ENCODE results near the gene PAPLN.
A peak's percentile ranks its signal among the peaks of the same experiment; 100 is the strongest.
"Not testable (repeated sequence)": the region's sequence is repeated elsewhere in the genome, so short reads cannot be mapped to it uniquely, and the experiment has no call there.

The PAPLN gene

DNA sequence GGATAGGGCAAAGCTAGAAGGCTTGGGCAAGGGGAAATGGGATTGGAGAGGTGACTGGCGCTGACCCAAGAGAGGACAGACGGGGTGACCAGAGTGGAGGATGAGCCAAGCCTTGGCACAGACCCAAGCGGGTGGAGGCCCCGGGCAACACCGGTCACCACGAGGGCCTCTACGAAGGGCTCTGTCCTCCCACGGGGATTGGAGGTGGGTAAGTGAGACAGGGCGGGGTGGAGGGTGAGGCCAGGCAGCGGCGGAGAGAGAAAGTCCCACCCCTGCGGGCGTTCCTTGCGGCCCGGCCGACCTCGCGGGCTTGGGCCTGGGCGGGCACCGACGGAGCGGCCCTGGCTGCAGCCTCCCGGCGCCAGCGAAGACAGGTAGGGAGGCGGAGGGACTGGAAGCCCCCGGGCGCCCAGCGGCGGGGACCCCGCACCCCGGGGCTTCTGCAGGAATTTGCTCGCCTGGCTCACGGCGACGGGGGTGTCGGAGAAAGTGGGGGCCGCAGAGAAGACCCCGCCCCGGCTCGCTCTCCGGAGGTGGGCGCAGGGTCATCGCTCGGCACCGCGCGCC is at the start of gene PAPLN:
Gene PAPLN, plus strand, starts transcription at position 288 of the 567 bp plus-strand sequence. CDS start 2,273 bp downstream, outside the sequence.
- DNase-seq = no peak

DNA sequence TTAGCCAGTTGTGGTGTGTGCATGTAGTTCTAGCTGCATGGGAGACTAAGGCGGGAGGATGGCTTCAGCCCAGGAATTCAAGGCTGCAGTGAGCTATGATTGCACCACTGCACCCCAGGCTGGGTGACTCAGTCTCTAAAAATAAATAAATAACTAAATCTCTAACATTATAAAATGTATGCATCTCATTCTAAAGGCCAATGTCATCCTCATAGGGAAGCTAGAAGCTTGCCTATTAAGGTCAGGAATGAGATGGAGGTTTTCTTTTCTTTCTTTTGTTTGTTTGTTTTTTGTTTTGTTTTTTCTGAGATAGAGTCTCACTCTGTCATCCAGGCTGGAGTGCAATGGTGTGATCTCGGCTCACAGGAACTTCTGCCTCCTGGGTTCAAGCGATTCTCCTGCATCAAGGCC is 48.8 kb upstream of the PAPLN start:
- no peak for DNase-seq

DNA sequence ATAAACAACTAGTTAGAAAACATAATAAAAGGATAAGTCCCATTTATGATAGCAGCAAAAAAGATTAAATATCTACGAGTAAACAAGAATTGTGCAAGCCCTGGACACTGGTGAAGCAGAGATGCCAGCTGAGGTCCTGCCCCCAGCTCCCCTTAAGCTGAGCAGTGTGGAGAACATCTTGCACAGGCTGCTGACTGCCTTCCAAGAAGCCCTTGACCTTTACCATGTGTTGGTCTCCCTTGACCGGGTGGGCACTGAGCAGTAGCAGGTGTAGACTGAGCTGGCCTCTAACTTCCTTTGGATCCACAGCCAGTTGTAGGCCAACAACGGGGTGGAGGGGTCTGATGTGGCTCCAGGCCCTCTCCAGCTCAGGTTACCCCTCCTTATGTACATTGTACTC is 47.7 kb upstream of the PAPLN start:
- DNase-seq = no peak

DNA sequence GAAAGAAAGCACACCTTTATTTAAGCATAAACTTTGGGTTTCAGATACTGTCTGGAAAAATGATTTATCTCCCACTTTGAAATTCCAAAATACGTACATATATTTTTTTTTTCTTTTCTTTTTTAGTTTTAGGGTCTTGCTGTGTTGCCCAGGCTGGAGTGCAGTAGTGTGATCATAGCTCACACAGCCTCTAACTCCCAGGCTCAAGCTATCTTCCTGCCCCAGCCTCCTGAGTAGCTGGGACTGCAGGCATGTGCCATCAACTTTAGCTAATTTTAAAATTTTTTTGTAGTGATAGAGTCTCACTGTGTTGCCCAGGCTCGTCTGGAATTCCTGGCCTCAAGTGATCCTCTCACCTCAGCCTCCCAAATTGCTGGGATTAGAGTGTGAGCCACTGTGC is 45.9 kb upstream of the PAPLN start:
- DNase-seq = no peak

DNA sequence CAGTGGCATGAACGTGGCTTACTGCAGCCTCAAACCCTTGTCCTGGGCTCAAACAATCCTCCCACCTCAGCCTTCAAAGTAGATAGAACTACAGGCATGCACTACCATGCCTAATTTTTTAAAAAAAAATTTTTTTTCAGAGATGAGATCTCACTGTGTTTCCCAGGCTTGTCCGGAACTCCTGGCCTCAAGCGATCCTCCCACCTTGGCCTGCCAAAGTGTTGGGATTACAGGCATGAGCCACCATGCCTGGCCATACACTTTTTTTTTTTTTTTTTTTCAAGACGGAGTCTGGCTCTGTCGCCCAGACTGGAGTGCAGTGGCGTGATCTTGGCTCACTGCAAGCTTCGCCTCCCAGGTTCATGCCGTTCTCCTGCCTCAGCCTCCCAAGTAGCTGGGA is 43.0 kb upstream of the PAPLN start:
- not testable (repeated sequence) for DNase-seq

DNA sequence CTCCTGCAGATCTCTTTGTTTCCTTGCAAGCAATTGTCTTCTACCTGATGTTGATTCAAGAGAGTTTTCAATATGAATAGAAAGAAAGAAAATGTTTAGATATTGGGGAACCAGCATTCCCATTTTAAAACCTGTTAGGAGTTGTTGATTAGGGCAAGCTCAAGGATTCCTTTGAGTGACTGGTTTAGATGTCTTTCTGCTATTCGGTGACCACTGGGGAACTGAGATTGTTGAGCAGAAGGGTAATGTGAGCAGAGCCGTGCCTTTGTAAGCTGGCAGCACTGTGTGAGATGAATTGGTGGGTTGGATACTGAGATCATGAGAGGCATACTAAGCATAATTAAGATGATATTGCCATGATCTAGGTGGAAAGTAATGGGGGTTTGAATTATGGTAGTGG is 39.1 kb upstream of the PAPLN start:
- no peak for DNase-seq

GRCh38 chr14:73203527-73203926 is 33.8 kb upstream of the PAPLN start:
- DNase-seq = no peak

DNA sequence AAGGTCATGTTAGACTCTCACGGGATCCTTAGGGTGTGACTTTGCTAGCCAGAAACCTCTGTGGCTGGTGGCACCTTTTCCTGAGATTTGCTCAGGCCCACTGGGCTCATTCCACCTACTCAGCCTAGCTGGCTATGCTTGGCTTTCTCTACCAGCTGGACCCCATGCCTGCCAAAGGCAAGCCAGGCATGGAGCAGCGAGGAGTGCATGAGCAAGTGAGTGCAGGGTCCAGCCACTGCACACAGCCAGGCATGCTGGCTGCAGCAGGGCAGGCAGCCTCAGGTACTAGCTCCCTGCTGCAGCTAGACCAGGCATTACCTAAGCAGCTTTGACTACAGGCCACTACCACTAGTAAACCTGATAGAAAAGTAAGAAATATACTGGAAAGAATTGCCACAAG is 29.7 kb upstream of the PAPLN start:
- no peak for DNase-seq

GRCh38 chr14:73208390-73208789 is 28.9 kb upstream of the PAPLN start:
- no peak for DNase-seq

DNA sequence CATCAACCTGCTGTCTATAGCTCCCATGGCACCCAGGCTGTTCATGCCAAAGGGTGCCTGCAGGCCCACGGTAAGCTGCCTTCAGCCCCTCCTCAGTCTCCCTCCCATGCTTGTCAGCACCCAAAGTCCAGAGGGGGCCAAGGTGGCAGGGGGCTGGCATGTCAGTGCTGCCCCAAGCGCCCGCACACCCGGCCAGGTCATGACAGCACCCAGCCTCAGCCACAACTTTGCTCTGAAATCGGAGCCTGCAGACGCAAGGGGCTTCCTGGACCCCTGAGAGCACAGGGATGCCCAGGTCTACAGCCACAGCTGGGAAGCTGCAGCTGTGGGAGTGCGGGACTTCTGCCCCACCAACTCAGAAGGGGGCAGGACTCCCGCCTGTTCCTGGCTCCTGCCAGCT is 28.5 kb upstream of the PAPLN start:
- no peak for DNase-seq

DNA sequence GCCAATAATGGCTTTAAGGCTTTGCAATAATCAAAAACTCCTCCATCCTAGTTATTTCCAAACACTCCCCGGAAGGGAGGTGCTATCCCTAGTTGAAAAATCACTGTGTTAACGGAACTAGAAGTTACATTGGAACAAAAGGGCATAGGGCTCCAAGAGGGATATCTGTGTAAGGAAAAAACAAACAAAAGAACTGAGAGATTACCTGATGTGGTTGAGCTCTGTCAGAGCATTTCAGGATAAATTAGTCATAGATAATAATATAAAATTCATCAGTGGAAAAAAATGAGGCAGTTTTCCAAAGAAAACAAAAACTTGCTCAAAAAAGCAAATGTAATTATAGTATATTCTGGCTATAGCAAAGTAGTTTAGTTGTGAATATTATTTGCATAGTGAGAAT is 27.4 kb upstream of the PAPLN start:
- DNase-seq = no peak

- DNase-seq = no peak
Observed at GRCh38 chr14:73211251-73212040, 25.9 kb upstream of the PAPLN start.

GRCh38 chr14:73216030-73216429 is 21.3 kb upstream of the PAPLN start:
- DNase-seq = no peak

- DNase-seq = no peak
Observed at GRCh38 chr14:73217411-73217810, 19.9 kb upstream of the PAPLN start.

DNA sequence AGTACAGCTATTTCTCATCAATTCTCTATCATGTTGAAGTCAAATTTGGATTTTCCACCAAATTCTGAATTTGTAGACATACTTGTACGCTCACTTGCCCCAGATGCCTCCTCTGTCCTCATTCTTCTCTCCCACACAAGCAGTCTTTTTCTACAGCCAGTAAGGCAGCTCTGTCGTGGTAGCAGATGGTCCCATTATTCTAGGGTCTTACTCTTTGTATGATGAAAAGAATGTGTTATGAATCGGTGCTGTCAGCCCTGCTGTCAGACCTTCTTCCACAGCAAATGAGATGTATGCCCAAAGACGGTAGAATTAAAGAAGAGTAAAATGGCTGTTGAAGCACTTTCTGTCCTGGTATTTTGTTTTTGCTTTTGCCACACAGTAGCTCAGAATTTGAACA is 17.2 kb upstream of the PAPLN start:
- DNase-seq = no peak

DNA sequence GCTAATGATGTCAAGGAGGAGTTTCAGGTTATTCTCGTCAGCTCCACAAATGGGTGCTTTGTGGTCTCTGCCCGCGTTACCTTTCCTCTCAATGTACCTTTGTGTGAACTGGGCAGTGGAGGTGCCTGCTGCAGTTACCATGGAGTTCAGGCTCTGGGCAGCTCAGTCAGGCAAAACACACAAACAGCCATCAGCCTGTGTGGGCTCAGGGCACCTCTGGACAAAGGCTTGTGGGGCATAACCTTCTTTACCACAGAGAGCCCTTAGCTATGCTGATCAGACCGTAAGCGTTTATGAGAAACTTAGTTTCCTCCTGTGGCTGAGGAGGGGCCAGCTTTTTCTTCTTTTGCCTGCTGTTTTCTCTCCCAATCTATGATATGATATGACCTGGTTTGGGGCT is 16.7 kb upstream of the PAPLN start:
- DNase-seq = no peak

DNA sequence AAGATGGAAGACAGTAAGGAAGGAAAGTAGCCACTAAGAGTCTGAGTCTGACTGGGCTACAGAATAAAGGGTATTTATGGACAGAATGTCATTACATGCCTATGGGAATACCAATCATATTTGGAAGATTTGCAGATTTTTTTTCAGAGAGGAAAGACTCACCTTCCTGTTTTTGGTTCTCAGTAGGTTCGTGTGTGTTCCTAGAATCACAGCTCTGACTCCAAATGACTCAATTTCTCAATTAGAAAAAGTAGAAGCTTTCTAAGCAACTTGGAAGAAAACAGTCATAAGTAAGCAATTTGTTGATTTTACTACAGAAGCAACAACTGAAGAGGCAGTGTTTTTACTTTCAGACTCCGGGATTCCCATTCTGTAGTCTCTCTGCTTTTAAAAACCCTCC is 15.4 kb upstream of the PAPLN start:
- DNase-seq = peak; percentile 56

- DNase-seq = peak; percentile 66
Observed at GRCh38 chr14:73223049-73223448, 14.3 kb upstream of the PAPLN start.

GRCh38 chr14:73225496-73225895 is 11.8 kb upstream of the PAPLN start:
- DNase-seq = no peak

DNA sequence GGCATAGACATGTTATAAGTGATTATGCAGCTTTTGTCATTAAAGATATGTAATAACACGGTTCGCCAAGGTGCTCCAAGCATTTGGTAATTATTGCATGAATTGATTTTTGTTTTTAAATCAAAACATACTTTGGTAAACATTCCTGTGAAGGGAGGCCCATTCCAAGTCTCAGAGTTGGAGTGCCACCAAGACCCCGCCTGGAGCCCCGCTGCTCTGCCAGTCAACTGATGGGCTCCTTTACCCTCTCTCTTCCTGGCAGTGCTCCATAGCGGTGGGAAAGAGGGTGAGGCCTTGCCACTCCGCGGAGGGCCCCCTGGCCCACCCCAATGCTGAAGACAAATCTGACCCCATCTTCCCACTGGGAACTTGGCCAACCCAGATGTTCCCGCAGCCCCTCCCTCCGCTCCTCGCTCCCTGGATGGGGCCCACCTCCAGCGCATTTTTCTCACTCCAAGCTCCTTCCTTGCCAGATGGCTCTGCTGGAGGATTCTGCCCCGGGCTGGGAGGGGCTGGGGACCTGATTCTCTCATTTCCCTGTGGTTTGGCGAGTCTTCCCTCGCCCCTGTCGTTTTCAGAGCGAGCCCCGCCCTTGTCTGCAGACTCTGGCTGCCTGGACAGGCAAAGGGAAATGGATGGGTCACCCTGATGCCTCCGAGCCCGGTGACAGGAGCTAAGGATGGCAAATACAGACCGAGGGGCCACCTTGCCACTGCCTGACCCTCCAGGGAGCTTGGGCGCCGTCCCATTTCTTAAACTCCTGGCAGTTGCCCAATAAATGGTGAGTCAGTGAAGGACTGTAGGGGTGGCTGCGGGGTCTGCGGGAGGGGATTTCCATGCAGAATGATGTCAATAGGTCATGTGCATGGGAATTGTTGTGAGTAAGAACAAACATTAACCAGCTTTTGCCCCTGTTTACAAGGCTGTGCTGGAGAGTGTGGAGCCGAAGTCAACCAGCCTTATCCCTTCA is 9.2 kb upstream of the PAPLN start:
- no peak for DNase-seq

DNA sequence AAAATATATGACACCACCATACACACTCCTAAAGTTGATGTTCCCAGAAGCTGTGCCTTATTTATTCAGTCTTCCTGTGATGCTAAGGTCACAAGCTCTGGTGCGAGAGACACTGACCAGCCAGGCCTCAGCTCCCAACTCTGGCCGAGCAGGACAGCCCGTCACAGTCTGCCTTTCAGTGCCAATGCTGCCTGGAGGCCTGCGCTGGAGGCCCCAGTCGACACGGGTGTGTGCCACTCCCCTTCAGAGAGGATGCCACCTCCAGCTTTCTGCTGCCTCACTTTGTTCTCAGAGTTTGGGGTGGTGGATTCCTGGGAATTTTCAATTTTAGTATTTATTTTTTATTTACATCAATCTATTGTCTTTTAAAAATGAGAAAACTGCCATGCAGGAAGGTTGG is 7.3 kb upstream of the PAPLN start:
- no peak for DNase-seq

DNA sequence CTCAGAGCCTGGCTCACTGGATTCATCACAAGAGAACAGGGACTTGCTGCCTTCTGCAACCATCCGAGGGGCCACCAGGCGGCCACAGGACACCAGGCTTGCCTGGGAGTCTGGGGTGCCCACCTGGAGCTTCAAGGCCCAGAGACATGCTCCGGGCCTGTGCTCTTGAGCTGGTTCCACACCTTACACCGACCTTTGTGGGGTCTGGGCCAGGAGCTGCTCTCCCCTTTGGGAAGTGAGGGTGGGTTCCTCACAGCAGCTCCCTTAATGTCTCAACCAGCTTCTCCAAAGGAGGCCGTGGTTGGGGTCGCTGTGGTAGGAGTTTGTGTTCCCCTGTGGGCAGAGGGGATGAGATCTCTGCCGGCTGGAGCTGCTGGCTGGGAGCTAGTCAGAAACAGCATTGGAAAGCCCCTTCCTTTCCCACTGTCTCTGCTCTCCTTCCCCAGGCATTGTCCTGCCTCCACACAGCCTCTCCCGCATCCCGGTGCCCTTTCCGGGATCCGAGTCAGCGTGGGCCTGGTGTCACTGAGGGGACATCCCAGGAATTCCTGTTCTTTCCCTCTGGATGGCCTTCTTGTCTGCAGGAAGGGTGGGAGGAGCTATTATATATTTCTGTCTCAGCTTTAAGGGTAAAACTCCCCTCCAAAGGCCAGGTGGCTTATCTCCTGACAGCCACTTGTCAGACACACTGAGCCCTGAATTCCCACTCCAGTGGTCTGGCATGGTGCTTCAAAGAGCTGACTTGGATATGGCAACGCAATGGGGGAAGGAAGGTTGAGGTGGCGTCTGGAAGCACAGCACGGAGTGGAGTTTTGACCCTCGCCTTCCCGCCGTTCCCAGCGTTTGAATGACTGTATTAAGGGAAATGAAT is 5.1 kb upstream of the PAPLN start:
- peak; percentile 14 for DNase-seq

- DNase-seq = no peak
Observed at GRCh38 chr14:73232984-73233383, 4.3 kb upstream of the PAPLN start.
